ENCODE results near the gene MYOD1.

DNA sequence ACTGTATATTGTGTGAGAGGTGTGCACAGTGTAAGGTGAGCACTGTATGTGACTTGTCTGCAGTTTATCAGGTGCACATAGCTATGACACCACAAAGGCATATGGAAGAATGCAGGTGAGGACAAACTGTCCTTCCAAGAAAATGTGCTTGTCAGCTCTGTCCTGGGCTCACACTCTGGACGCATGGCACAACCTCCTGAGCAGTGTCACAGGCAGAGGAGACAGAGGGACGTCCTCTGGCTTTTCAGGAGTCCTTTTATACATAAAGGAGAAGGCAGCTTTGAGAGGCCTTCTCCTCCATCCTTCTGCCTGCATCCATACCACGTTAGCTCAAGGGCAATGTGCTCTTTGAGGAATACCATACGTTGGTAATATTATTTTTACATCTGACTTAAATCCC is 7.5 kb upstream of the MYOD1 start:
- TF ChIP-seq, protein P1, sequence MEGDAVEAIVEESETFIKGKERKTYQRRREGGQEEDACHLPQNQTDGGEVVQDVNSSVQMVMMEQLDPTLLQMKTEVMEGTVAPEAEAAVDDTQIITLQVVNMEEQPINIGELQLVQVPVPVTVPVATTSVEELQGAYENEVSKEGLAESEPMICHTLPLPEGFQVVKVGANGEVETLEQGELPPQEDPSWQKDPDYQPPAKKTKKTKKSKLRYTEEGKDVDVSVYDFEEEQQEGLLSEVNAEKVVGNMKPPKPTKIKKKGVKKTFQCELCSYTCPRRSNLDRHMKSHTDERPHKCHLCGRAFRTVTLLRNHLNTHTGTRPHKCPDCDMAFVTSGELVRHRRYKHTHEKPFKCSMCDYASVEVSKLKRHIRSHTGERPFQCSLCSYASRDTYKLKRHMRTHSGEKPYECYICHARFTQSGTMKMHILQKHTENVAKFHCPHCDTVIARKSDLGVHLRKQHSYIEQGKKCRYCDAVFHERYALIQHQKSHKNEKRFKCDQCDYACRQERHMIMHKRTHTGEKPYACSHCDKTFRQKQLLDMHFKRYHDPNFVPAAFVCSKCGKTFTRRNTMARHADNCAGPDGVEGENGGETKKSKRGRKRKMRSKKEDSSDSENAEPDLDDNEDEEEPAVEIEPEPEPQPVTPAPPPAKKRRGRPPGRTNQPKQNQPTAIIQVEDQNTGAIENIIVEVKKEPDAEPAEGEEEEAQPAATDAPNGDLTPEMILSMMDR (IDR thresholded peaks at IDR 0.05; ENCODE audit: low read length), result no peak
- TF ChIP-seq EZH2phosphoT487 (IDR thresholded peaks at IDR 0.05; ENCODE audit: low read length) (no peak), EZH2 (optimal IDR thresholded peaks at IDR 0.05; ENCODE audit: low read depth, low read length) (no peak)
